OCI-LY3 (cell line): ENCODE results near the gene GRHL3.

ENCODE experiments used
- H2AFZ ChIP-seq: fragments of 200-600, 300-600 bp; shearing (Covaris generic); 2 replicates; pipeline ENCODE4 v1.6.0; 2014; ENCODE audit warnings: antibody characterized with exemption, low read depth, low read length
- H3K27ac ChIP-seq: fragments of 200-600, 300-600 bp; sonication (generic); 2 replicates; pipeline ENCODE4 v1.5.1; 2014; ENCODE audit warnings: mild to moderate bottlenecking, low read length, moderate library complexity, mixed read lengths
- H3K27me3 ChIP-seq: fragments of 200-600, 300-600 bp; sonication (generic); 2 replicates; pipeline ENCODE4 v1.6.1; 2014; ENCODE audit warnings: low read depth, low read length, mixed read lengths
- H3K36me3 ChIP-seq: fragments of 200-600, 300-600 bp; sonication (generic); replicated peaks from 2 replicates; pipeline ENCODE3; 2014; ENCODE audit warnings: low read depth, low read length, mixed read lengths
- H3K4me1 ChIP-seq: fragments of 300-600, 200-600 bp; sonication (generic); 2 replicates; pipeline ENCODE4 v1.6.1; 2014; ENCODE audit warnings: low read length, mixed read lengths
- H3K4me2 ChIP-seq: fragments of 200-600, 300-600 bp; sonication (generic); 2 replicates; pipeline ENCODE4 v1.6.1; 2014; ENCODE audit warnings: low read length, mixed read lengths
- H3K4me3 ChIP-seq: fragments of 300-600, 200-600 bp; sonication (generic); 2 replicates; pipeline ENCODE4 v1.5.1; 2014; ENCODE audit warnings: antibody characterized with exemption, mild to moderate bottlenecking, low read length, moderate library complexity
- H3K79me2 ChIP-seq: fragments of 300-600, 200-600 bp; shearing (Covaris generic); 2 replicates; pipeline ENCODE4 v1.6.1; 2014; ENCODE audit warnings: mild to moderate bottlenecking, low read length, mixed read lengths
- H3K9ac ChIP-seq: fragments of 300-600, 200-600 bp; shearing (Covaris generic); 2 replicates; pipeline ENCODE4 v1.6.0; 2014; ENCODE audit warnings: mild to moderate bottlenecking, low read length, moderate library complexity
- H3K9me3 ChIP-seq: fragments of 200-600, 300-600 bp; shearing (Covaris generic); 2 replicates; pipeline ENCODE4 v1.6.1; 2014; ENCODE audit warnings: low read length, mixed read lengths; ENCODE audit not compliant: insufficient read depth
- H4K20me1 ChIP-seq: fragments of 200-600, 300-600 bp; sonication (generic); 2 replicates; pipeline ENCODE4 v1.6.1; 2016; ENCODE audit warnings: low read length, mixed read lengths; ENCODE audit not compliant: insufficient read depth
- CTCF ChIP-seq: fragments of 200-600, 300-600 bp; sonication (generic); IDR thresholded peaks from 2 replicates; pipeline ENCODE4 v1.5.1; 2014; ENCODE audit warnings: antibody characterized with exemption, low read length, low read depth
- EZH2phosphoT487 ChIP-seq: fragments of 200-600 bp; shearing (Covaris generic); IDR thresholded peaks from 2 replicates; pipeline ENCODE4 v1.6.1; 2018; ENCODE audit warnings: antibody characterized with exemption, mixed run types, low read depth

GRHL3 gene

GRCh38 chr1:24343412-24344089 is 24.4 kb downstream of the GRHL3 start:
- TF ChIP-seq CTCF: no peak
- TF ChIP-seq EZH2phosphoT487: no peak
- Histone ChIP-seq H3K9me3 (no peaks in the 10 kb centered on the region), H3K9ac (no peak overlapping the region), H3K4me2 (no peak overlapping the region), H2AFZ (no peak overlapping the region), H3K4me1 (no peaks in the 10 kb centered on the region), H3K79me2 (no peaks in the 10 kb centered on the region), H4K20me1 (no peaks in the 10 kb centered on the region), H3K27ac (no peak overlapping the region), H3K36me3 (no peaks in the 10 kb centered on the region), H3K27me3 (no peaks in the 10 kb centered on the region), H3K4me3 (no peak overlapping the region)

- TF ChIP-seq EZH2phosphoT487 (no peak), CTCF (no peak)
Measured at GRCh38 chr1:24344090-24344742, 25.1 kb downstream of the GRHL3 start.

GRCh38 chr1:24345334-24345733 is 26.2 kb downstream of the GRHL3 start:
- no peaks in the 10 kb centered on the region for H3K27me3 ChIP-seq
- H3K9me3 ChIP-seq: no peaks in the 10 kb centered on the region
- no peak overlapping the region for H3K4me3 ChIP-seq

More at GRCh38 chr1:24344090-24344742, 25.1 kb downstream of the GRHL3 start:
- Histone ChIP-seq H4K20me1 (no peaks in the 10 kb centered on the region), H3K36me3 (no peaks in the 10 kb centered on the region), H3K79me2 (no peaks in the 10 kb centered on the region), H3K9me3 (no peaks in the 10 kb centered on the region), H3K27ac (no peak overlapping the region), H3K4me2 (no peak overlapping the region), H3K4me3 (no peak overlapping the region), H2AFZ (no peak overlapping the region), H3K9ac (no peak overlapping the region), H3K4me1 (no peaks in the 10 kb centered on the region), H3K27me3 (no peaks in the 10 kb centered on the region)

More at GRCh38 chr1:24345334-24345733, 26.2 kb downstream of the GRHL3 start:
- H3K9ac ChIP-seq: no peak overlapping the region
- H3K4me2 ChIP-seq: no peak overlapping the region
- no peaks in the 10 kb centered on the region for H3K36me3 ChIP-seq
- H3K4me1 ChIP-seq: peaks cover under 1% of the 10 kb centered on the region; the same call in 1 of the 2 replicates
- H3K27ac ChIP-seq: no peak overlapping the region
- H2AFZ ChIP-seq: no peak overlapping the region
- no peaks in the 10 kb centered on the region for H4K20me1 ChIP-seq
- no peak for TF ChIP-seq EZH2phosphoT487
- no peak for TF ChIP-seq CTCF
- H3K79me2 ChIP-seq: no peaks in the 10 kb centered on the region
